ENCODE data around the gene DUS2.
A peak's percentile ranks its signal among the peaks of the same experiment; 100 is the strongest.
"Not testable (repeated sequence)": the region's sequence is repeated elsewhere in the genome, so short reads cannot be mapped to it uniquely, and the experiment has no call there.

DUS2 gene

GRCh38 chr16:67998779-67999688, 24.1 kb upstream of the DUS2 start, which contains the start of gene DPEP2:
Gene DPEP2 (minus strand): TSS chr16:67999484. CDS start chr16:67993212, 6,272 bp downstream.
- not testable (repeated sequence) for DNase-seq (ENCODE audit: low read depth, low spot score)

- no peak for DNase-seq (ENCODE audit: low read depth, low spot score)
Measured at GRCh38 chr16:67999985-68000384, 23.1 kb upstream of the DUS2 start.

GRCh38 chr16:68000450-68000849, 22.6 kb upstream of the DUS2 start:
- DNase-seq (ENCODE audit: low read depth, low spot score): no peak

GRCh38 chr16:68003031-68003430, 20.1 kb upstream of the DUS2 start:
- DNase-seq (ENCODE audit: low read depth, low spot score): no peak

DNA sequence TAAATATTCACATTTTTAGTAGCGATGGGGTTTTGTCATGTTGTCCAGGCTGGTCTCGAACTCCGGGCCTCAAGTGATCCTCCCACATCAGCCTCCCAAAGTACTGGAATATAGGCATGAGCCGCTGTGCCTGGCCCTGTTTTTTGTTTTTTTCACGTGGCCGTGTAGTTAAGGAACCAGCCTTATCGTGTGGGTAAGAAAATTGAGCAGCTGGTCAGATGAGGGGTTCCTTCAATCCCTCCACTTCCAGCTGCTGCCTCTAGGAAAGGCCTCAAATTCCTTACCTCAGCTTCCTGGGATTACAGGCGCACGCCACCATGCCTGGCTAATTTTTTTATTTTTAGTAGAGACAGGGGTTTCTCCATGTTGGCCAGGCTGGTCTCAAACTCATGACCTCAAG, 17.9 kb upstream of the DUS2 start:
- DNase-seq (ENCODE audit: low read depth, low spot score): no peak

DNA sequence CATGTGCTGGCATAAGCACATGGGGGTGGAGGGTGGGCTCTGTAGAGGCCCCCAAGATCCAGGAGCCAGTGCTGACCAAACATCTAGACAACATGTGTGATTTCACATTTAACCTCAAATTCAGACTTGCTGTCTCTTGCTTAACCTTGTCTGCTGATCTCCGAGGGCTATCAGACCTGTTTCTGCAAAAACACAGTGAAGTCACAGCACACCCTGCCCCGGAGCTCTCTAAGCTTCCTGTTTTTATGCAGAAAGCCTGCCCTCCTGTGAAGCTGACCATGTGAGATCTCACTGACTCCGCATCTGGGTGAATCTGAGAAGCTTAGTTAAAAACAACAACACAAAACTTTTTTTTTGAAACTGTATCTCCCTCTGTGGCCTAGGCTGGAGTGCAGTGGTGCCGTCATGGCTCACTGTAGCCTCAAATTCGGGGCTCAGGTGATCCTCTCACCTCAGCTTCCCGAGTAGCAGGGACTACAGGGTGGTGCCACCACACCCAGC, 17.2 kb upstream of the DUS2 start:
- no peak for DNase-seq (ENCODE audit: low read depth, low spot score)

GRCh38 chr16:68009157-68009735, 13.8 kb upstream of the DUS2 start:
- no peak for DNase-seq (ENCODE audit: low read depth, low spot score)

DNA sequence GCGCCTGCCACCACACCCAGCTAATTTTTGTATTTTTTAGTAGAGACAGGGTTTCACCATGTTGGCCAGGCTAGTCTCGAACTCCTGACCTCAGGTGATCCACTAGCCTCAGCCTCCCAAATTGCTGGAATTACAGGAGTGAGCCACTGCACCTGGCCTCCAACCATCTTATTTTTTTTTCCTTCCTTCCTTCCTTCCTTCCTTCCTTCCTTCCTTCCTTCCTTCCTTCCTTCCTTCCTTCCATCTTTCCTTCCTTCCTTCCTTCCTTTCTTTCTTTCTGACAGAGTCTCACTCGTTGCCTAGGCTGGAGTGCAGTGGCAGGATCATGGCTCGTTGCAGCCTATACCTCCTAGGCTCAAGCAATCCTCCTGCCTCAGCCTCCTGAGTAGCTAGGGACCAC, 13.2 kb upstream of the DUS2 start:
- not testable (repeated sequence) for DNase-seq (ENCODE audit: low read depth, low spot score)

DNA sequence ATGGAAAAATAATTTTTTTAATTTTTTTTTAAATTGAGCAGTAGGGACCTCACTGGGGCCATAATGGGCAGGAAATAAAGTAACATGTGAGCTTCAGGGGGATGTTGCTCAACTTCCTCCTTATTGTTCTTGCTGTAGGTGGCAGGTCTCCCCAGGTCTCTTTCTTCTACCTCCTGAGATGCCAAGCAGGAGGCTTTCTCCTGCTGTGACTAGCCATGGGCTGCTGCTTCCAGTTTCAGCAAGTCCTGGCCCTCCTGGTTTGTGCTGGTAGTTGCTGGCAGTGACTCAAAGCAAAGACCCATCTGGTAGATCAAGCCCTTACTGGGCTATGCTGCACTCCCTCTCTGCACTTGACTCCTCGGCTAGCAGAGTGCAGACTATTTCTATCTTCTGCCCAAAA, 9.6 kb upstream of the DUS2 start:
- DNase-seq (ENCODE audit: low read depth, low spot score): no peak

DNA sequence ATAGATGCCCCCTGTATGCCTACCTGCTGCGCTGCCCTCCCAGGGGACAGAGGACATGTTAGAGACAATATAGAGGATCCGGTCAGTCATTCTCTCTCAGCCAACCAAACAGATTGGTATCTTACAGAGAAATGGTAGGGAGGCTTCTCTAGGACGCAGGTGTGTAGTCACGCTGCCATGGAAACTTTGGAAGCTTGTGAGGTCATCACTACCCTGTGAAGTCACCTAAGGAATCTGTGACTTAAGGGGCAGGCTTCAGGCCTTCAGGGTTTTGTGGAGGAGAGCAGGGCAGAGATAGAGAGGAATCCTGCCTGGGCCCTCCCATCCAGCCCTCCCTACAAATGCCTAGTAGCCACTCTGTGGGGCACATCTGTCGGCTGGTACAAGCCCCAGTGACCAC, 7.4 kb upstream of the DUS2 start, which contains the start of gene DPEP2NB:
DPEP2NB (minus strand) TSS at position 231 of the 400 bp plus-strand sequence; CDS start at position 90, 141 bp downstream.
- DNase-seq (ENCODE audit: low read depth, low spot score): no peak

DNA sequence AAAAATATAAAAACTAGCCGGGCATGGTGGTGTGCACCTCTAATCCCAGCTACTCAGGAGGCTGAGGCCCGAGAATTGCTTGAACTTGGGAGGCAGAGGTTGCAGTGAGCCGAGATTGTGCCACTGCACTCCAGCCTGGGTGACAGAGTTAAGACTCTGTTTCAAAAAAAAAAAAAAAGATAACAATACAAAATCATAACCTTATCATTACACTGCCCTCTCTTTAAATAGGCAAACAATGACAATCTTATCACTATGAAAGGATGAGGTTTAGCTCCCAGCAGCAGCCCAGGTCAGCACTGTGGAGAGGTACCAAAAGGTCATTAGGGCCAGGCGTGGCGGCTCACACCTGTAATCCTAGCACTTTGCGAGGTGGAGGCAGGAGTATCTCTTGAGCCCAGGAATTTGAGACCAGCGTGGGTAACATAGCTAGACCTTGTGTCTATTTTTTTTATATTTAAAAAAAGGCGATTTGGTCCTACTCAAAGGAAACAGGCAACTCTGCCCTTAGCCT, 3.9 kb upstream of the DUS2 start:
- no peak for DNase-seq (ENCODE audit: low read depth, low spot score)

GRCh38 chr16:68021490-68021889, 1.6 kb upstream of the DUS2 start:
- DNase-seq (ENCODE audit: low read depth, low spot score): no peak

- no peak for DNase-seq (ENCODE audit: low read depth, low spot score)
Measured at GRCh38 chr16:68022278-68022727, 781 bp upstream of the DUS2 start.

- no peak for DNase-seq (ENCODE audit: low read depth, low spot score)
Measured at GRCh38 chr16:68028996-68029395, 5.9 kb downstream of the DUS2 start.

- not testable (repeated sequence) for DNase-seq (ENCODE audit: low read depth, low spot score)
Measured at GRCh38 chr16:68030108-68030507, 7.0 kb downstream of the DUS2 start.

DNA sequence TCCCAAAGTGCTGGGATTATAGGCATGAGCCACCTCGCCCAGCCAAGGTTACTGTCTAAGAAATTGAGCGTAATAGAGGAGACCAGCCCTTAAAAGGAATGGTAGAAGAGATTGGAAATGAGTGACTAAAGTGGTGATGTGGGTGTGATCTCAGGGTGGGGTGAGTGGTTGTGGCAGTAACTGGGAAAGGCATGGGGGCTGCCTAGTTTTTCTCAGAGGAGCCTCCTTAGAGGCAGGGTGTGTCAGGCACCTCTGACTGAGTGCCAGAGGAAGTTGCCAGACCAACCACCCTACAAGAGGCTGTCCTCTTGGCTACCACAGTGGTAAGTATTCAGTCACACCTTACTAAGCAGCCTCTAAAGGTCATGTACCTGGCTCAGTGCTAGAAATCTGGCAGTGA, 8.9 kb downstream of the DUS2 start:
- no peak for DNase-seq (ENCODE audit: low read depth, low spot score)

DNA sequence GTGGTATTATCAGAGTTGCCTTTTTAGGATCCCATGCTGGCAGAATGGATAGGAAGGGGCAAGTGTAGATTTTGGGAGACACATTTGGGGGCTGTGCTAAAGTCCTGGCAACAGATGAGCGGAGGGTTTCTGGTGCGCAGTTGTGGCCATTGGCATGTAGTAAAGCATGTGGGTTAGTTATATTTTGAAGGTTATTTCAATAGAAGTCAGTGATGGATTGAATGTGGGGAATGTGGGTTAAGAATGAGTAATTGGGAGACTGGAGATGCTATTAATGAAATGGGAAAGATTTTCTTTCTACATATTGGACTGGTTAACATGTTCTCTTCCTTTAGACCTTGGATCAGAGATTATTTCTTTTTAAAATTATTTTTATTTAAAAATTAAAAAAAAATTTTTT, 10.0 kb downstream of the DUS2 start:
- no peak for DNase-seq (ENCODE audit: low read depth, low spot score)

DNA sequence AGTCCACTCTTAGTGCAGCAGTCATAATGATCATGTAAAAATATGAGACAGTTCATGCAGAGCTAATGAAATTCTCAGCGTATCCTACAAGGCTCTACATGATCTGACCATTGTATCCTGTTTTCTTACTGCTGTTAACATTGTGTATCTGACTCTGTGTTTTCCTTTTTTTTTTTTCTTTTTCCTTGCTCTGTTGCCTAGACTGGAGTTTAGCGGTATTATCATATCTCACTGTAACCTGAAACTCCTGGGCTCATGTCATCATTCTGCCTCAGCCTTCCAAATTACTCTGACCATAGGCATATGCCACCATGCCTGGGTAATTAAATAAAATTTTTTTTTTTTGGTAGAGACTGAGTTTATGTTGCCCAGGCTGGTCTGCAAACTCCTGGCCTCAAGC, 12.1 kb downstream of the DUS2 start:
- DNase-seq (ENCODE audit: low read depth, low spot score): no peak

DNA sequence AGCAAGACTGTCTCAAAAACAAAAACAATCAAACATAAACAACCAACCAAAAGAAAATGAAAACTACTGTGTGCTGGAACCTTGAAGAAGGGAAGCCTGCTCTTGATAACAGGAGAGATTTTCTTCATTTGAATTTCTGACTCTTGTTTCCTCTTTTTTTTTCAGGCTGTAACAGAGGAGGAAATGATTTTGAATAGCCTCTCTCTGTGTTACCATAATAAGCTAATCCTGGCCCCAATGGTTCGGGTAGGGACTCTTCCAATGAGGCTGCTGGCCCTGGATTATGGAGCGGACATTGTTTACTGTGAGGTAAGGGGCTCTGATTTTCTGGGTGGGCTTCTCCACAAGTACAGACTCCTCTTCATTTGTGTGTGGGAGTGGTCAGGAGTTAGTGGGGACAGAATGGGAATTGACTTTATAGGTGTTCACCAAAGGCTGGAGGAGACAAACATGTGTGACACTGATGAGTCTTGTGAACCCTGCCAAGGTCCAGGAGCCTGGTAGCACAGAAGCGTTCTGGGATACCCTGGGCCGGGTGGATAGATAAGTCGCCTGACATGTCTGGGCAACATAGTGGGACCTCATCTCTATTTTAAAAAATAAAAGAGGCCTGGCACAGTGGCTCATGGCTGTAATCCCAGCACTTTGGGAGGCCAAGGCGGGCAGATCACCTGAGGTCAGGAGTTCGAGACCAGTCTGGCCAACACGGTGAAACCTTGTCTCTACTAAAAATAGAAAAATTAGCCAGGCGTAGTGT, 14.9 kb downstream of the DUS2 start:
- no peak for DNase-seq (ENCODE audit: low read depth, low spot score)

- DNase-seq (ENCODE audit: low read depth, low spot score): peak; percentile 38
Measured at GRCh38 chr16:68040506-68041288, 17.6 kb downstream of the DUS2 start.

DNA sequence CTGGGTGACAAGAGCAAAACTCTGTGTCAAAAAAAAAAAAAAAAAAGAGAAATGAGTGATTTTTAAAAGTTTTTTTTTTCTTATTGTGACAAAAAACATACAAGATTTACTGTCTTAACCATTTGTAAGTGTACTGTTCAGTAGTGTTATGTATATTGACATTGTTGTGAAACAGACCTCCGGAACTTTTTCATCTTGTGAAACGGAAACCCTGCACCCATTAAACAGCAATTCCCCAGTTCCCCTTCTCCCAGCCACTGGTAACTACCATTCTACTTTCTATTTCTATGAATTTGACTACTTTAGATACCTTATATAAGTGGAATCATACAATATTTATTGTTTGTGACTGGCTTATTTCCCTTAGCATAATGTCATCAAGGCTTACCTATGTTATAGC, 18.7 kb downstream of the DUS2 start:
- no peak for DNase-seq (ENCODE audit: low read depth, low spot score)

All from iPS DF 19.7 (cell line).